GM10266 (cell line): ENCODE measurements around the gene OR1L8.

Source experiments
- DNase-seq: peaks from one replicate; pipeline ENCODE4 v3.0.0; 2012; ENCODE audit errors: extremely low spot score
- CTCF ChIP-seq: IDR thresholded peaks from 2 replicates; pipeline ENCODE4 v1.5.1; 2012; ENCODE audit warnings: mild to moderate bottlenecking, low read depth; ENCODE audit not compliant: control insufficient read depth, insufficient read depth; ENCODE audit errors: missing control alignments

The OR1L8 gene

DNA sequence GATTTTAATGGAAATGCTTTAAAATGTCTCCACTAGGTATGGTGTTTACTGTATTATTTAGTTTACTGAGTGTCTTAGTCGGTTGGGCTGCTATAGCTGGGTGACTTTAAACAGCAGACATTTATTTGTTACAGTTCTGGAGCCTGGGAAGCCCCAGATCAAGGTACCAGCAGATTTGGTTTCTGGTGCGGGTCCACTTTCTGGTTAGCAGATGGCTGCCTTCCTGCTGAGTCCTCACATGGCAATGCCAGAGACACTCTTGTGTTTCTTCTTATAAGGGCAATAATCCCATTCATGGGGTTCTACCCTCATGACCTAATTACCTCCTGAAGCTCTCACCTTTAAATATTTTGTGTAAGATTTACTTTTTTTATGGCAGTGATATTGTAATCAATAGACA, 65.0 kb downstream of the OR1L8 start:
- no peak for DNase-seq
- no peak for TF ChIP-seq CTCF
